GM21390 (cell line): ENCODE data around the gene PRDM16.
"Not testable (repeated sequence)": the region's sequence is repeated elsewhere in the genome, so short reads cannot be mapped to it uniquely, and the experiment has no call there.

Experiments used
- ATAC-seq: cut with Tn5 transposase; IDR thresholded peaks from one replicate; pipeline ENCODE4 v1.9.1; 2021; ENCODE audit not compliant: unreplicated experiment

The PRDM16 gene

DNA sequence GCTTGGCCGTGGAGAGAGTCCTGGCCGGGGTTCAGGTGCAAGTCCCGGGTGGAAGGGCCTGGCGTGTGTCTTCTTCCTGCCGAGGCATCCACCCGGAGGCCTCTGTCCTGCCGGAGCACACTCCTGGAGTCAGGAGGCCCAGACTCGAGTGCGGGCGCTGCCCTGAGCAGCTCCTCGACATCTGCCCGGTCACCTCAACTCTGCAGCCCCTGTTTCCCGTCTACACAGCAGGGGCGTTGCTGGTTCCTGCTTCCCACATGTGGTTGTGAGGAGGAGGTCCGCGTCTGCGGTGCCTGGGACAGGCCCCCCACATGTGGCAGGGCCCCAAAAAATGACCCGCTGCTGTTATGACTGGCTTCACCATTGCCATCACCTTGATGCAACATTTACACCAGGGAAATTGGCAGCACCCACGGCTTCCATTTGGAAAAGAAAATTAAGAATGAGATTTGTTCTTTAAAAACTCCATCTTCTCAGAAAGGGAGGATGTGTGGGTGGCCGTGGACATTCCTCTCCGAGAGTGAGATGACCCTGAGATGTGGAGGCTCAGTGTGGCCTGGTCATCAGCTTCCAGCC, 169.8 kb downstream of the PRDM16 start:
- no peak for ATAC-seq

DNA sequence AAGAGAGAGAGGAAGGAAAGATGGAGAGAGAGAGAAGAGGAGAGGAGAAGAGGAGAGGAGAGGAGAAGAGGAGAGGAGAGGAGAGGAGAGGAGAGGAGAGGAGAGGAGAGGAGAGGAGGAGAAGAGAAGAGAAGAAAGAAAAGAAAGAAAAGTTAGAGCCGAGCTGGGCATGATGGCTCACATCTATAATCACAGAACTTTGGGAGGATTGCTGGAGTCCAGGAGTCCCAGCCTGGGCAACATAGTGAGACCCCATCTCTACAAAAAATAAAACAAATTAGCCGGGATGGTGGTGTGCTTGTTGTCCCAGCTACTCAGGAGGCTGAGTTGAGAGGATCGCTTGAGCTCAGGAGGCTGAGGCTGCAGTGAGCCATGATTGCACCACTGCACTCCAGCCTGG, 171.0 kb downstream of the PRDM16 start:
- not testable (repeated sequence) for ATAC-seq

DNA sequence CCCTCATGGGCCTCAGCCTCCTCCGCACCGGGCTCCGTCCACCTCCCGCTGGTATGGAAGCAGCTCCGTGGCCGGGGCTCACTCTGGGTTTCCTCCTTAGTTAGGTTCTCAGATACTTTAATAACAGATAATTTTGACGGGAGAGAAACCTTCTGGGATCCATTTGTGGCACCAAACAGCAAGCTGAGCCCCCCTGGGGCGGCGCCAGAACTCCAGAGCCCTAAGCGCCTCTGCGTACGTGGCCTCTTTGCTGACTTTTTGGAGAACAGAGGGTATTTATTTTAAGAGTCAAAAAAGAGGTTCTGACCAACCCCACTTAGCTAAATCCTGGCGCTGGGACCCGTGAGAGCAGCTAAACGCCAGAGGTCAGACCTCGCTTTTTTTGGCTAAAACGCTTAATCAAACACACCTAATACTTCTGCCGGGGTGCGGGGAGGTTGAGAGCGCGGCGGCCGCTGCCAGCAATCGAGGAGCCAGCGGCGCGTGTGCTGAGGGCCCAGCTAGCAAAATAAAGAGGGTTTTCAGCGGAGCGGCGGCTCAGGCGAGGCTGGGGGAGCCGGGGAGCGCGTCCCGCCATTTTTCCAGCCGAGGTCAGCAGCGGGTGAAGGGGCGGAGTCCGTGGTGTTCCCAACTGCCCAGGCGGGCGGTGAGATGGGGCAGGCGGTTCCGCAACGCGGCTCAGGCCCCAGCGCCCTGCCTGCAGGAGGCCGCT, 171.7 kb downstream of the PRDM16 start:
- ATAC-seq: no peak

DNA sequence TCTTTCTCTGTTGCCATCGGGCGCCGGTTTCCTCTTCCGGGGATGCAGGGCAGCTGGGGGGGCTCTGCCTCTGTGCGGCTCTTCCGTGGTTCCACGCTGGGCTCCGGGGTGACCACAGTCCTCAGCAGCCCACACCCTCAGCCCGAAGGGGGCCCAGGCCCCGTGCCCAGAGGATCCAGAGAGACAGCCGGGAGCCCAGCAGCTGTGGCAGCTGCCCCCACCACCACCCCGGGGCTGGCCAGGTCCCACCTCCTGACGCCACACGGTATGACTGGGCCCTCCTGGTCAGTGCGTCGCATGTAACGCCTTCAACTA, 172.2 kb downstream of the PRDM16 start:
- no peak for ATAC-seq

DNA sequence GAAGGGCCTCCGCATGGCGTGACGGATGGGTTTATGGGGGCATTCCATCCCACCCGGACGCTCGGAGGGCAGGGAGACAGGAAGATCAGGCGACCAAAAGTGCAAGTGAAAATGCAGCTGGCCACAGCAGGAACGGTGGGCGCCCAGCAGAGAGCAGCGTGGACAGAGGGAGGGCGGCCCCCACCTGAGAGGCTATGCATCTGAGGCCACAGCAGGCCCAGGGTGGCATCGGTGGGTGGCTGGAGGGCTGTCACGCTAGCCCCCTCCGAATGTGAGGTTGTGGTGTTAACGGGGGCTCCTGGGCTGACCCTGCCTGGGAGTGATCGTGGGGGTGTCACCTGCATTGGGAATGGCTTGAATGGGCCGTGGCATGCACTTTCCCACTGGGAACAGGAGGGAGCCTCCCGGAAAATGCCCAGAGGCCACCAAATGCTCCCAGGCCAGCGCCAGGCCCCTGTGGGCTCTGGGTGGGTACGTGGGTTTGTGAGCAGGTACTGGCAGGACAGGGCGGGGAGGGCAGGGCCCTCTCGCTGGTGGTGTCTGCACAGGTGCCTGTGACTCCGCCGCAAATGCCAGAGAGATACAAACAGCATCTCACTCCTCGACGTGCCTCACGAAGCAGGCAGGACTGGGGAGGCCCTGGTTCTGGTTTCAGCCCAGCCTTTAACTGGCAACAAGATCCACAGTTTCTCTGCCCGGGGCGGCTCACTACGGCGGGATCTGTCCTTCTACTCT, 172.8 kb downstream of the PRDM16 start:
- ATAC-seq: no peak

DNA sequence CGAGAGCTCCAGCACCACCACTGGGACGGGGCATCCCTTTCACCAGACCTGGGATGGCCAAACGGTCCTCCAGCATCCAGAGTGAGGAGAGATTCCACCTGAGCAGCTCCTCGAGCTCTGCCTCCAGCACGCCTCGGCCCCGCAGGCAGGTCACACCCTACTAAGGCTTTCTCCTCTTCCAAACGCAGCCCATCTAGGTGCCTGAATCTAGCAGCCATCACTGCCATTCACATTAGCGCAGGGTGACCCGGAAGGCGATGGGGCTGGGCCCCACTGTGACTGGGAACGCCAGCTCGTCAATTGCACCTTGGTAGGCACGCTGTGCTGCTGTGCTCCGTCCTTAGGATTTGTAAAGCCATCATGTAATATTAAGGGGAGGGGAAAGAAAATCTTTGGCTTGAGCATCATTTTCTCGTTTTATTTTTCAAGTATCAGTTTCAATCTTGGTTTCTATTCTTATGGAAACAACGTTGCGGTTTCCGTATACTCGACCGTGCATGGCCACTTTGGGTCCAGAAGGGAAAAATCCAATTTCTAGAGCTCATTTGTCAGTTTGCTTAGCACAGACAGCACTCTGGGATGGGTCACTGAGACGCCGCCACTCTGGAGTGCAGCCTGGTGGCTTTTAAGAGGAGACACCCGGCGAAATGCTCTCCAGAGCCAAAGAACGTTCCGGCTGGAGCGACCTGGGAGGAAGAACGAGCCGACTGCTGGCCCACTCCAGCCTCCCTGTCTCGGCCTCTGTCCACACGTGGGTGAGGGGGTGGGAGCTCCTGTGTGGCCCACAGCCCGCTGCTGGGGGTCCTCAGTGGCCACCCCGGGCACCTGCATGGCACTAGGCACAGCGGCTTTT, 173.6 kb downstream of the PRDM16 start:
- ATAC-seq: no peak

DNA sequence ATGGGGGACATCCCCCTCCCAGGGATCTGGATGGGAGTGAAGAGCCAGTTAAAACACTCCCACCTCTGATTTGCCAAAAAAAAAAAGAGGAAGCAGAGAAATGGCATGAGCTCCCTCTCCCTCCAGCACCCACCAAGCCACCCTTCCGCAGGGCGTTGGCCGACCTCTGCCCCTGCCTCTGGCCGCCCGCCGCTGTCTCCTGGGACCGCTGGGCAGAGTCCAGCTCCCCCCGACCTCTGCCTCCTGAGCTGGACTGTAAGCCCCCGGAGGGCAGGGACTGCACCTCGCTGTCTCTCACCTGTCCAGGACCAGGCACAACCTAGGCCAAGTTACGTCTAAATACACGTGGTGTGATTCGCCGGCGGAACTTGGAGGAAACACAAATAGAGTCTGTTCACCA, 174.3 kb downstream of the PRDM16 start:
- ATAC-seq: no peak

DNA sequence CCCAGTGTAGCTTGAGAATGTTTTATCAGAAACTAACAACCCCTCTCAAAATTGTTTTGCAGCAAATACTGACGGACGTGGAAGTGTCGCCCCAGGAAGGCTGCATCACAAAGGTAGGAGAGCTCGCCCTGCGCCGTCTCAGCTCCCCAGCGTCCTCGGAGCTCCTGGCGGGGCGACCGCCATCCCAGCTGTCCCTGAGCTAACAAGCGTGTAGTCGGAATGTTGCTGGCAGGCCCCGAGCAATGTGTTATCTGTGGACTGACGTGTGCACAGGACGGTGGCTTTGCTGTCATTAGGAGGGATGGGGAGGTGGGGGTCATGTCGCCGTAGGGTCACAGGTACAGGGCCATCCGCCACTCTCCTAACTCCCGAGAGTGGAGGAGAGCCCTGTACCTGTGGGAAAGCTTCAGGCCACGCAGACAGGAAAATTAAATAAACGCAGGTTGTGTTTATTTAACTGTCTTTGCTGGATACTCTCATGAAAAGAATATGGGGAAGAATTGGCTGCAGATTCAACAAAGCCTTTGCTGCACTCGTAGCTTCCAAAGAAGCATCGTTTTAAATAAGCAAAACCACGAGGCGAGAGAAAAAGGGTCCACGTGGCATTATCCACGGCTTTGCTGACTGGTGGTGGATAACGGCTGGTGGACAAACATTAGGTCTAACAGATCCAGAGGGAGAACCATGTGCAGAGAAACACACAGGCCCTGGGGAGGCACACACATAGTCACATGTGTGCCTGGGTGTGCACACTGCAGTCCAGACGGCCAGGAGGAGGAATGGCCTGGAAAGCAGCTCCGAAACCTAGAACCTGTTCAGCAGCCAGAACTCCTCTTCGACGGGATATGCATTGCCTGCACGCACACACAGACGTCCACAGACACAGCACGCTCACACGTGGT, 175.3 kb downstream of the PRDM16 start:
- ATAC-seq: no peak

DNA sequence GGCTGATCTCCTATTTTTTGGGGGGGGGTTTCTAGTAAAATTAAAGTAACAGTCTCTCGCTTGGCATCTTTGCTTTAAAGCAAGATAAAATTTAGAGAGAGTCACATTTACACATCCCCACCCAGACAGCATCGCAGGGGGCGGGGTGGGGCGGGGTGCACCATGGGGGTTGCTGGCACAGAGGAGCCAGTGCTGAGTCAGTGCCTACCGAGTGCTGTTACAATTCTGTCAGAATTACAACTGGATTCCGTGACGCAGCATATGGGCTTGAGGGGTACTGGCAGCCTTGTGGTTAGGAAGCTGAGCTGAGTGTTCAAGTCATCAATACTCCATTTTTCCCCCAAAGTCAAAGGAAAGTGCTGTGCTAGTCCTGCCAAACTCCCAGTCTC, 175.9 kb downstream of the PRDM16 start:
- no peak for ATAC-seq

DNA sequence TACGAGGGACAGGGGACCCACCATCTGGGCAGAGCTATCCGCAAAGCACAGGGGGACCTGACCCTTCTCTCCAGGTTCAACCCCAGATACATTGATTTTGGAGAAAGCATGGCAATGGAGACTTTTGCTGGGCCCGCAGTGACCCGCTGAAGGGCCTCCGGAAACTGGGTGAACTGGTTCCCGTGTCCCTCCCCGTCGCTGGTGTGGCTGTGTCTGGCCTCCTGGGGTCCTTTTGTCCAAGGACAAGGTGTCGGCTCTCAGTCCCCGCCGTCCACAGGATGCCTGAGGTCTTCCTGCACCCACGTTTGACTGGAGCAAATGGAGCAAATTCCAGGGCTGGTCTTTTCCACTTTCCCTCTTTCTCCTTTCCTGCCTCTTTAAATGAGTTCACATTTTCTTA, 176.3 kb downstream of the PRDM16 start:
- ATAC-seq: no peak

DNA sequence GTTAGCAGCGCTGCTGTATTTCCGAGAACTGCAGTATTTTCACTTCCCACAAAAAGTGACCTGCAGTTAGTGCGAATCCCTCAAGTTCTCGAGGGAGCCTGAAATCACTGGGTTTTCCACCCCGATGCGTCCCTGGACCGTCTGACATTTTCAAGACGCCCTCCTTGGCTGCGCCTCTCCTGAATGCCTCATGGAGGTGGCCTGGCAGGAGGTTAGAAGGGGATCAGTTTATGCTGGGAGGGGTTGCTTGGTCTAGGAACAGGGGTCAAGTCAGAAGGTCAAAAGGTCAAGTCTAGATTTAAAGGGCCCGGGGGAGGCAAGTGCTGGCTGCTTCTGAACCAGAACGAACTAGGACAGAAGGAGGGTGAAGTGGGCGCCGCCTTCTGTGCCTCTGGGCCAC, 176.8 kb downstream of the PRDM16 start:
- no peak for ATAC-seq

DNA sequence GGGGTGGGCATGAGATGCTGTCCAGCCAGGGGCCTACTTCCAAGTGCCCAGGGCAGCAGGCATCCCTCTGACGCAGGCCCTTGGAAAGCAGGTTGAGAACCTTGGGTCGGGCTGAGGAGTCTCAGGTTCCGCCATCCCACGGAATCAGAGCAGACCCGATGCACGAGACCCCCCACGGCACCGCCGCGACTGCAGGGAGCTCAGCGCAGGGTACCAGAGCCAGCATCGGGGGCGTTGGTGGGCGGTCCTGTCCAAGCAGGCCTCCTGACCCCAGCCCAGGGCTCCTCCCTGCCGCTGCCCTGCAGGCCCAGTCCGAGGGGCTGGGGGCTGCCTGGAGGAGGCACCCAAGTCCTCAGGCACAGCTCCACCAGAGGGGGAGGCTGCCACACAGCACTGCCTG, 177.2 kb downstream of the PRDM16 start:
- no peak for ATAC-seq

DNA sequence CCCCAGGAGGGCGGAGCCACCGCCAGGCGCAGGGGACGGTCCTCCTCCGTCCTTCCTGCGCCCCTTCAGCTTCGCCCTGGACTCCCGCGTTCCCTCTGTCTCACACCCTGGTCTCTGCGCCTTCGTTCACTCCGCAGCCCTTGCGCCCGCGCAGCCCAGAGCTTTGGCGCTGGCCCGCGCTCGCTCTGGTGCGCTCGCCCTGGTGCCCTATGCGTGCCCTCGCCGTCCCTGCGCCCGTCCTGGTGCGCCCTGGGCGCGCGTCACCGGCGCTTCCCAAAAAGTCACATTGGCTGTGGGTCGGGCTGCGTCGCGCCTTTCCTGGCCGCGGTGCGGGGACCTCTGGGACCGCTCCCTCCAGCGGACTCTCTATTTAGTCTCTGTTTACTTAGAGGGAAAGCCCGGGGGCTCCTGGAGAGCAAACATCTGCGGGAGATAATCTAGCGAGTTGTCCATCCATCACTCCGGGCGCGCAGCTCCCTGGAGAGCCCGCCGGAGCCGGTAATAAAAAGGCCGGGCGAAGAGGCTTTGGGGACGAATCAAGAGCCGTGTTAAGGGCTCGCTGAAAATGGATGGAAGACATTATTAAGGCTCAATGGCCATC, 178.6 kb downstream of the PRDM16 start:
- no peak for ATAC-seq

DNA sequence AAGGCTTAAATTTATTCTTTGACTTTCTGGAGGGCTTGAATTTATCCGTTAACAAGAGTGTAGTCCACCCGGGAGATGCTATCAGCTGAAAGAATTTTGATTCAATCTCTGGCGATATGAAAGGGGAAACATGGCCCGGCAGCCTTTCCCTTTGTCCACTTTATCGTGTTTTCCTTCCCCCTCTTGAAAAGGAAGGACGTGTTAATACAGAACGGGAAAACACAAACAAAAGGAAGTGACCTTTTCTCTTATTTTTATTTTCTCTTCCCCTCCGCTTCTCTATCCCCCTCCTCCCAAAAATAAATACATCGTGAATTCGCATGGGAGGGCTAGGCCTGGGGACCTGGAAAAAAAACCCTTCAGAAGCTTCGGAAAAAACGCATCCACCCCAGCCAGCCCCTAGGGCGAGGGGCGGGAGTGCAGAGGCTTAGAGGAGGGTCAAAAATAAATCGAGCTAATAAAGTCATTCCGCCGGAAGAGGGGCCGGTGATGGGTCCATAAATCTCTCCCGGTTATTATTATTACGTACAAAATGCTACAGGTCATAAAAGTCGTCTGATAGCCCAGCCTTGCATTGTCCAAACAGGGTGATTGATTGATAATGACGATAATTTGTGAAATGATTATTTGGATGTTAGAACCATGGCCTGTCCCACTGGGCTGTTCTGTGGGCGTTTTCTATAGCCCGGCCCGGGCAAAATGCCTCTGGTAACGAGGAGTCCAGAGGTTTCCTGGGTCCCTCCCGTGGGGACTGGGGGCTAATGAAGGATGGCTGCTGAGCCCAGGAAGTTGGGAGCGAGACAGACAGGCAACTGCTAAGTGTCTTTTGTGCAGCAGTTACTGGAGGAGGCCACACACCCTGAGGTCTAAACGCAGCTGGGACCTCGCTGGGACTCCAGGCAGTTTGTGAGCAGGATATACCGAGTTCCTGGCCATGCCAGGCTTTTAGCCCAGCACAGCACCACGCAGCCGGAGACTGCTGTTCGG, 179.4 kb downstream of the PRDM16 start:
- no peak for ATAC-seq

DNA sequence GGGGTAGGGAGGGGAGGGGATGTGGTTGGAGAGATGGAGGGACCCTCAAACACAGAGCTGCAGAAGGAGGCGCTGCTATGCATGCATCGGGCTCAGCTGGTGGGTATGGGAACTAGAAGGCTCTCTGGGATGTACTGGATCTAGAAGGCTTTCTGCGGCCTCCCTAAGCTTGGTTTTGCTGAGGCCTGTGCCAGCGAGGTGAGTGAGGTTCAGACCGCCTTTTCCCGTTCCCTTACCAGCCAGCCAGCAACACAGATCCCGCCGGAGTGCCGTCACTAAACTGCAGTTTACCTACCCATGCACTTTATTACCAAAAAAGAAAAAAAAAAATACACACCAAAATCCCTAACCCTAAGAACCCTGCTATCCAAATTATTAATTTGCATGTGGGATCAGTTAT, 180.2 kb downstream of the PRDM16 start:
- no peak for ATAC-seq

DNA sequence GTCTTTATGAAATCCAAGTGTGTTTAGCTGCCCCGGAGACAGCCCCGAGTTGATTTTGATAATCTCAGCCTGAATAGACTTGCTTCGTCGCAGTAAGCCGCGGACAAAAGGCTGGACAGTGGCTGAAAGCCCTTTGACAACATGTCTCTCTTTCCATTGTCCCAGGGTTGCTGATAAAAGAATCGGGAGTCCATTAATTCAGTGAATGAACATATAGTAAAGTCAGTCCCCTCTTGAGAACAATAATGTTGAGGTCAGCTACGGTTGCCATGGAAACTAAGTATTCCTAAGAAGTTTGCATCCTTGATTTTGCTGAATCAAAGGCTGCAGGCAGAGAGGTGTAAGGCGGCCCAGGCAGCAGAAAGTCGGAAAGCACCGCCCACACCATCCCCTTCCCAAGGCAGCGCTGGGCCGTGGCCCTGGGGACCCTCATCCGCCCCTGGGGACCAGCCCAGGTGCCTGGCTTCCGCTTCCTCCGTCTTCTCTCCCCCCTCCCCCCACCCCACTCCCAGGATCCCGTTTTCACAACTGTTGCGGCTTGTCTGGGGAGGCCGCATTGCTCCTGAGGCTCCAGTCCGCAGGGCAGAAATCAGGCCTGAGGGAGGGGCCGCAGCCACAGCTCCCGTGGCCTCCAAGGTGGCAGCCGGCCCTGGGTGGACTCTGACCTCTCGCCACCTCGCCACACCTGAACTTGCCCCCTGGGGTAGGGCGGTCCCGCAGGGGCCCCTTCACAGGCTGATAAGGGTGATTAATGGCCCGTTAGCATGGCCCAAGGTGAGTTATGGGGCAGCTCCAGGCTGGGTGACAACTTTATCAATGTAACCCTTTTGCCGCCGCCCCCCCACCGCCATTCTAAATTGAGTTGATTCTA, 180.9 kb downstream of the PRDM16 start:
- no peak for ATAC-seq

DNA sequence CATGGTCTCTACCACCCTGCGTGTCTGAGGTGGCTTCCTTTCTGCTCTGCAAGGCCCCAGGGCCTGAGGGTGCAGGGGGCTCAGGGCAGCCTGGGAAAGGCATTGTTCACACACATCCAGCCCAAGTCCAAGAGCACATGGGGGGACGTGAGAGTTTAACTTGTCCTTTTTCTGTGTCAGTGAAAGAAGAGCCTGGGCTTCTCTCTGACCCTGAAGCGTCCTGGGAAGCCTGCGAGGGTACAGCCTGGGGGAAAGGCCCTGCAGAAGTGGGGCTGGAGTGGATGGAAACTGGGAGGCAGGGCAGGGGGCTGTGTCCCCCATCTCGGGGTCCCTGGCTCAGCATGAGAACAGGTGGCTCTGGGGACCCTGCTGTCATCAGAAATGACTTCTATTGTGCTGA, 181.6 kb downstream of the PRDM16 start:
- no peak for ATAC-seq
